NCI-H1436 treated with DMSO at 0.1 percent for 48 hours (cell line): ENCODE data around the gene AGPAT3.

ENCODE experiments used
- DNase-seq: peaks from one replicate; lab custom pipeline; 2025; lab: John Stamatoyannopoulos, UW

AGPAT3 gene

DNA sequence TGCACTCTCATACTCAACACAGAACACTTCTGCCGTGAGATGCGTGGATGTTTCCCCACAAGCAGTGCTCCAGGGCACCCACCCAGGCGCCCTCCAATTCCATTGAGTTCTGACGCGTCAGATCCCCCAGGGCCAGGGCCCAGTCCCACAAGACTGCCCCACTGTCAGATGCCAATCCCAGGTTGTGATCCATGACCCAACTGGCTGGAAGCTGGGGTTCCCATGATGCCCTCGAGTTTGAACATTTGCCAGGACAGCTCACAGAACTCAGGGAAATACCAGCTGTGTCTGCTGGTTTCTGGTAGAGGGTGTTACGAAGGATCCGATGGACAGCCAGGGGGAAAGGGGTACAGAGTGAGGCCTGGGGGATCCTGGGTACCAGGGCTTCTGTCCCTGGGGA is 58.4 kb downstream of the AGPAT3 start:
- DNase-seq: no peak

DNA sequence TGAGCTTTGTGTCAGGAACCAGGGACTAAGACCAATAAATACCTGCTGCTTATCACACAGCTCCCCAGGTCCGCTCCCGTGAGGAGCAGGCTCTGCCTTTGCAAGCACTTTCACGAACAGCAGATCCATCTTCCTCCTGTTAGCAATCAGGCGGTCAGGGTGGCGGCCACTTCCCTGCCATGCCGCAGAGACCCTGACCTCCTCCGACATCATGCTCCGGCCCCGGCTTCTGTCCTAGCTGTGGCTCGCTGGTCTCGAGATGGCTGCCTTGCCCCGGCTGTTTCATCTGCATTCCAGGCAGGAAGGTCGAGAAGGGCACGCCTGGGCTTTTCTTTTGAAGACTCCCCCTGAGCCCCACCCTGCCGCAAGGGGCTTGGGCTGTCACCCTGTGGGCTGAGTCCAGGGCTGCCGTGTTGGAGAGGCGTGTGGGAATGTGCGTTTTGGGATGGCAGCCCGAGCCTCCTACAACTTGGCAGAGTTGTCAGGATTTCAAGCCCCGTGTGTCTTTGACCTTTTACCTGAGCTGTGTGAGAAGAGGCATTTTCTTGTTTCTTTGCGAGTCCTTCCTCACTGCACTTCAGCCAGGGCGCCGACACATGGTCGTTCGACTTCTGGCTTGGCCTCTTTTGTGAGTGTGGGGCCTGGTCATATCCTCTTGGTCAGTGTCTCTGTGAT is 59.5 kb downstream of the AGPAT3 start:
- DNase-seq: no peak

DNA sequence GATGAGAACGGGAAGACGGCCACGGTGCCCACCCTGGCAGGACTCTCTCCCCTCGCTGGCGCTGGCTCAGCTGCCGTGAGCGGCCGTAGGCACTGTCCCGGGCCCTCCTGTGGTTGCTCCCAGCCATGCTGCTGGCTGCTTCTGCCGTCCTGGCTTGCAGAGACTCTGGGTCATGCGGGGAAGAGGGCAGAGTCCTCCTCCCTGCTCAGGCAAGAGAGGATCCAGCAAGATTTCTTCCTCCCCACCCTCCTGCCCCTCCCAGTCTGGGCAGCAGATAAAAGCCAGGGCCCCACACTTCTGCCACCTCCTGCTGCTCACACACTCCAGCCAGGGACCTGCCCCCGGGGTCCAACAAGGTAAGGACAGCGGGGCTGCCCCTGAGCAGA is 60.1 kb downstream of the AGPAT3 start:
- no peak for DNase-seq

DNA sequence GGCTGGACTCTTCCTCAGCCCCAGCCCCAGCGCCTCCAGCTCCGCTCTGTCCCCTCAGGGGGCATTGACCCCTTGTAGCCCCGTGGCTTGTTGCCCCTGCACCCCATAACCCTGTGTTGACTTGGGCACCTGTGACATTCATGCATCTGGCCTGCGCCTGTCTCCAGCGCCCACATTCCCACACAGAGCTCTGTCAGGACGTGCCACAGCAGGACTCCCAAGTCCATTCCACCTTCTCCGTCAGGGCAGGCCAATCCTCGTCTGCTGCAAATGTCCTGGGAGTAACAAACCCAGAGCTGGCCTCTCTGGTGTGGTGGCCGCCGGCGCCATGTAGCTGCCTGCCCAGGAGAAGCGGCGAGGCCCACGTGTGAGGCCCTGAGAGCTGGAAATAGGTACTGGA is 60.6 kb downstream of the AGPAT3 start:
- no peak for DNase-seq

DNA sequence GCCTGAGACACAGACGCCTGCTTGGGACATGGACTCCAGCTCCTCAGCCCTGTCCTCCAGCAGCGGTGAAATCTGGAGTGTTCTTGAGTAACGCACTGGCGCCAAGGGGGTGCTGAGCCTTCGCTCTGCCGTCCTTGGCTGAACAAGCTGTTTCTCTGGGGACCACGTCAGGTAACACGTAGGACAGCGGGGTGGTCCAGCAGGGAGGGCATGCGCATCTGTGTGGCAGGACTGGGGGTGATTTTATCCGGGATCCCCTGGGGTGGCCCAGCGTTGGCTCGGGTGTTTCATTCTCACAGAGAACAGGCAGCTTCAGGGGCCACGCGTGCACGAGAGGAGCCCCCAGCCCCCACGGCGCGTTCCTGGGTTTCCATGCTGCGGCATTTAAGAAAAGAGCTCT is 61.2 kb downstream of the AGPAT3 start:
- DNase-seq: no peak

DNA sequence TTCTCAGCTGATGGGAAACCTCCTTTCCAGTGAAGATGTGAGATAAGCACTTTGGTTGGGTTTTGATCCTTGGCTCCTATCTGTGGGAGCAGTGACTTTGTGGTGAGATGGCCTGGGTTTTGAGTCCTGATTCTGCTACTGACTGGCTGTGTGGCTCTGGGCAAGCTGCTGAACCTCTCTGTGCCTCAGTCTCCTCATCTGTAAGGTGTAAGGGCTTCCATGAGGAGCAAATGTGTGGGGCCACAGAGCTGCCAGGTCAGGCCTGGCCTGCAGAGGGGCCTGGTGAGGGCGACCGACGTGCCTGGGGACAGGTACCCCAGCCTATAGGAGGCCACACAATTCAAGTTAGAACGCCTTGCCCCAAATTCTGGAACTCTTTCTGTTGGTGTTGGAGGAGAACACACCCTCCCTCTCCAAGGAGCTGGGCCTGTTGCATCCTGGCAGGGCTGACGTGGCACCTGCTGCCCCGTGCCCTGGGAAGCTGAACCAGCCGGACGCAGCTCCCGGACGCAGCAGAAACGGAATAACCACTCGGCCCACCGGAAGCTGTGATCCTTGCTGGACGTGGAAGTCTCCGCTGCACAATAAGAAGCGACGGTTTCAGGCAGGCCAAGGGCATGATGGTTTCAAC is 62.7 kb downstream of the AGPAT3 start:
- no peak for DNase-seq

DNA sequence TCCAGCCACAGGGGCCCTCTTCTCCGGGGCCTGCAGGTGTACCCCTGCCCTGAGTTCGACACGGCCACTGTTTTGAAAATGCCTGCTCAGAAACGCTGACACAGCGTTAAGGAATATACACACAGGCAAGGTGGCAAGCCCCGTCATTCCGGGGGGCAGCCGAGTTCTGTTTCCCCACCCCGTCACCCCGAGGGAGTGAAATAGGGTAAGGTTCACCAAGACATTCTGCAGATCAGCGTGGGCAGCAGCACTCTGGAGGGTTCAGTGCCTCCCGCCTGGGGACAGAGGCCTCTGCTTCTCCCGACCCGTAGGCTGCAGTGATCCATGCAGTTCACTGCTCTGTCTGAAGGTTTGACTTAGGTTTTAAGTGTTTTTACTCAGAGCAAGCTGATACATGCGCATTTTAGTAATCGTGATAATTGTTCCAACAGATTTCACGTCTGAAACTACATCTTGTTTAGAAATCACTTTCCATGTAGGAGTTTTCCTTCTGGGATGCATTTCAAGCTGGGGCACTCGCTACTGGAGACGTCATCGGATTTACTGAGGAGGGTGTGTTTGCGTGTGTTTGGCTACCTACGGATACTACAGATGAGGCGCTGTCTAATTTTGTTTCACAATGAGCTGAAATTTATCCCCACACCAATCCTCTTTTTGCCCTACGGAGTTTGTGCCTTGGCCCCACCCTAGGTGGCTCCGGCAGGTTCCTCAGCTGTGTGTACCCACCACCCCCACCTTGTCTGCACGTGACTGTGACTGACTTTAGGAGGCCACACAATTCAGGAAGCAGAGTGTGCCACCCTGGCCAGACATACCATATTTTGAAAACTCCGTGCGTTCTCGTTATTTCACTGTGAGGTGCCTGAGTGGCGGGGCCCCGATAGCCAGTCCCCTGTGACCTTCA is 63.5 kb downstream of the AGPAT3 start:
- DNase-seq: no peak

DNA sequence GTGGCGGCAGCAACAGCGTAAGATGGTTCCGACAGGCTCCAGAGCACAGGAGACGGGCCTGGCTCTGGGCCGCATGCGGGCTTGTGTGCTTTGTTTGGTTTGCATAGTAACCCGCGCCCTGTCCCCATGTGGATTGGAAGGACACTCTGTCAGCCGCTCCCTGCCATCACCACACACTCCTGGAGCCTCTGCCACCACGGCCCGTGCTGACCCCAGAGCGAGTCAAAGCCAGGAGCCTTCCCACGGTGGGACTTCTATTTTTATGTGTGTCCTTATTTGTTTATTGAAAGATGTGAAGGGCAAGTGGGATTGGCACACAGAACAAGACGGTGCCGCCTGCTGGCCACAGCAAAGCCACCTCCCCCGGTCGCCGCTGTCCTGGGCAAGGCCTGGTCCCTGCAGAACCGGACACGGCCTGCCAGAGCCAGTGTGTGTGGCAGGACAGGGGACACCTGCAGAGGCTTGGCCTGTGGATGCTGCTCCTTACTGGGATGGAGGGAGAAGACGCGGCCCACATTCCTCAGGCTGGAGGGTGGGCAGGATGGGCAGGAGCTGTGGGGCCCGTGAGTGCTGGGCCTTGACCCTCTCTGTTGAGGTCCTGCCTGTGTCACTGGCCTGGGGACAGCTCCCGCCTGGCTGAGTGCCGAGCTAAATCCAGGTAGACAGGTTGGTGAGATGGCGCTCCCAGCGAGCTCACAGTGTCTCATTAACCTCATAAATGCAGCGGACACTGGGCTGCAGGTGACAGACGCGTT is 64.4 kb downstream of the AGPAT3 start:
- DNase-seq: no peak

DNA sequence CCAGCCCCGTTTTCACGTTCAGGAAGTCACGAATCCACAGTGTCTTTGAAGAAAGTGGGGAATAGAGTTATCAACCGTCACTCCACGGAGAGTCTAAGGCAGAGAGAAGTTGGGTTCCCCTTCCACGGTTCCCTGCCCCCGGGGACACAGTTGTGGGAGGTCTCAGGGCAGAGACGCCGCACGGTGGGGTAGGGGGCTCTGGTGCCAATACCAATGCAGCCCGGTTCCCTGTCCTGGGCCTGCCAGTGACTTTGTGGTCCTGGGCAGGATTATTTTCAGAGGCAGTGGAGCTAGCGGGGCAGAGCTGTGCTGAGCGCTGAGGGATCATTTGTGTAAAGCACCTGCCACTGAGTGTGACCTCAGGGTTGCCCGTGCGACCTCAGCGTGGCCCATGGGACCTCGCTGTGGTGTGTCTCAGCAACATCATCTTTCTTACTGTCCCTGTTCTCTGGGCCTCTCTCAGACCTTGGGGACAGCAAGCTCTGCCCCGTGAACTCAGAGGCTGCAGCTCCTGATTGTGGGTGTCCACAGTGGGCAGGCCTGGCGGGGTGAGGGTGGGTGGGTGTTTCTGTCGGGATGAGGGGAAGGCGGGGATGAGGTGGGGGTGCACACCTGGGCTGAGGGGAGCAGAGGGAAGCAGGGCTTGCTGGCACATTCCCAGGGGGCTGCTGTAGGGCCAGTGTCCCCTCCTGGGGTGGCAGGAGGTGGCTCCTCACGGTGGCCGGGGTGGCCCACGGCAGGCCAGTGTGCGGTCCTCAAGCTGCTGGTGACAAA is 65.2 kb downstream of the AGPAT3 start:
- no peak for DNase-seq

DNA sequence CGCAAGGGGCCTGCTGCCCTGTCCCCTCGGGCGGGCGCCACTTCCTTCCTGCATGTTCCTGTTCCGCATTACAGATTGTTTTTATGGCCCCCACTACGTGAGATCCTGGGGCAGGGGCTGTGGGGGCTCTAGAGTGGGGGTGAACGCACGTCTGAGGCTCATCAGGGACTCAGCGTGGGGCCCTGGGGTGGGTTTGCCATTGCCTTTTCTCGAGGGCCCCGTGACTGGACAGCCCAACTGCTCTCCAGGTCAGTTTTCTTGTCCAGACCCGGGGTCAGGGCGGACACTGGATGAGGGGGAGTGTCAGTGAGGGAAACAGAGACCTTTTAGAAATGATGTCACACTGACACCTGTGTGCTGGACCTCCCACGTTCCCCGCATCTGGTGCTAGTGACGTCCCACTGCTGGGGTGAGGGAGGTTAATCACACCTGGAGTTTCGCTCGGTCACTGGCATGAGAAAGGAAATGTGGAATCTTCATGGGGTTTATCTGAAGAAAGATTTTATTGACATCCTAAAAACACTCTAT is 65.9 kb downstream of the AGPAT3 start:
- DNase-seq: no peak

DNA sequence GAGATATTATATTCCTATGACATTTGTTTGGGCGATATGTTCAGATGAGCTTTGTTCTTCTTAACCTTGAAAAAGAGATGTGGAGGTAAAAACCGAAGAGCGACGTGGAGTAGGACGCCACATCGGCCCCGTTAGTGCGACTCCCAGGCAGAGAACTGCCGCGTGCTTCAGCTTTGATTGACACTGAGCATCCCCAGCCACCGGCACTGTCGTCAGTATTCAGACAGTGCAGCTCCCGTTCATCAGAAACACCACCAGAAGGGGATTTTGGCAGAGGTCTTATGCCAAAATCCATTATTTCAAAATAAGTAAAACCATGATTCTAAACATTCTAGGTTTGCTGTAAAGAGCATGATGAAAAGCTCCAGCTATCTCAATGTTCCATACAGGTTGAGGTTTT is 66.5 kb downstream of the AGPAT3 start:
- no peak for DNase-seq

DNA sequence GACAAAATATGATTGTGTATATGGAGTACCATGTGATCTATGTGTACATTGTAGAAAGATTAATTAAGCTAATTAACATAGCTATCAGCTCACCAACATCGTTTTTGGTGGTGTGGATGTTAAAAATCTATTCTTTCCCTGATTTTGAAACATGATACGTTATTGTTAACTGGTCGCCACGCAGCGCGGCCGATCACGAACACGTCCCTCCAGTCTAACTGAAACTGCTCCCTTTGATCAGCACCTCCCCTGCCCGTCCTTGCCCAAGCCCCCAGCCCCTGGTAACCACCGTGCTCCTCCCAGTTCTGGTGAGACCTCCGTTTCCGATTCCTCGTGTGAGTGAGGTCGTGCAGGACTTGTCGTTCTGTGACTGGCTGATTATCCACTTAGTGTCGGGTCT is 67.0 kb downstream of the AGPAT3 start:
- DNase-seq: no peak

DNA sequence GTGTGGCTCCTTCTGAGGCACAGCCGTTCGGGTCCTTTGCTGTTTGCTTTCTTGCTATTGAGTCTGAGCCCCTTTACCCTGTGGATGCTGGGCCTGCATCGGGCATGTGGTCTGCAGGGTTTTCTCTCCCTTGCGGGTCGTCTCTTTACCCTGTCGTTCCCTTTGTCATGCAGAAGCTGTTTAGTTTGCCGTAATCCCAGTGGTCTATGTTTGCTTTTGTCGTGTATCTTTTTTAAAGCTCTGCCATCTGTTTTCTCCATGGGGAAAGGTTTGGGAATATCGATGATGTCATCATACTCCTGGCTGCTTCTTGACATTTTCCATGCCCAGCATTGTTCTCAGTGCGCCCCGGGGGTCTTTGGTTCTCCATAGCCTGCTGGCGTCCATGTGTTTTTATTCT is 68.2 kb downstream of the AGPAT3 start:
- DNase-seq: no peak

DNA sequence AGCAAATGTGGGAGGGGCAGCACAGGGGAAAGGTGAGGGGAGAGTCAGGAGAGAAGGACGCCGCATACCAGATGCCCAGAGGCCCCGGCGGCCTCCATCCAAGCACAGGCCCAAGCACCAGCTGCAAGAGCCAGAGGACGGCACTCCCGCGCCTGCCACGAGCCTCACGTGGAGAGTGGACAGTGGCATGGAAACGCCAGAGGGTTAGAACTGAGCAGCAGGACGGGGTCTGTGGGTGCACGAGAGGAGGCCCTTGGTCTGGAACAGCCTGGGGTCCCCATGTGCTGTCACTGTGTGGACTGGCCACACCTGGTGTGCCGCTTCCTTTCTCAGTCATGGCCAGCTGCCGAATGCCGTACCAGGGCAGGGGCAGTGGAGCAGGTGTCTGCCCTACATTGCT is 68.7 kb downstream of the AGPAT3 start:
- no peak for DNase-seq

DNA sequence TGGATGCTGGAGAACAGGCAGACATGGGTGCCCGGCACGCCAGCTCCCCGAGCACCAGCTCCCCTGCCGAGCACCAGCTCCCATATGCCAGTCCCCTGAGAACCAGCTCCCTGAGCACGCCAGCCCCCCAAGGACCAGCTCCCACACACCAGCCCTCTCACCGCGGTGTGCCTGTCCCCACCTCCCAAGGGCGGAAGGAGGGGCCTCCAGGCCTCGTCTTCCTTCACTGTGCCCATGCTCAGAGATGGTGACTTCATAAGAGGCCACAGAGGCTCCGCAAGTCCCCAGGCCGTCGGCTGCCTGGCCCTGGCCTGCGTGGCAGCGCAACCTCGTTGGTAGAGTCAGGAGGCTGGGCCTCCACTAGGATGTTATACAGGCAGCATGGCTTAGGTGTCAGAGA is 69.1 kb downstream of the AGPAT3 start:
- DNase-seq: no peak

DNA sequence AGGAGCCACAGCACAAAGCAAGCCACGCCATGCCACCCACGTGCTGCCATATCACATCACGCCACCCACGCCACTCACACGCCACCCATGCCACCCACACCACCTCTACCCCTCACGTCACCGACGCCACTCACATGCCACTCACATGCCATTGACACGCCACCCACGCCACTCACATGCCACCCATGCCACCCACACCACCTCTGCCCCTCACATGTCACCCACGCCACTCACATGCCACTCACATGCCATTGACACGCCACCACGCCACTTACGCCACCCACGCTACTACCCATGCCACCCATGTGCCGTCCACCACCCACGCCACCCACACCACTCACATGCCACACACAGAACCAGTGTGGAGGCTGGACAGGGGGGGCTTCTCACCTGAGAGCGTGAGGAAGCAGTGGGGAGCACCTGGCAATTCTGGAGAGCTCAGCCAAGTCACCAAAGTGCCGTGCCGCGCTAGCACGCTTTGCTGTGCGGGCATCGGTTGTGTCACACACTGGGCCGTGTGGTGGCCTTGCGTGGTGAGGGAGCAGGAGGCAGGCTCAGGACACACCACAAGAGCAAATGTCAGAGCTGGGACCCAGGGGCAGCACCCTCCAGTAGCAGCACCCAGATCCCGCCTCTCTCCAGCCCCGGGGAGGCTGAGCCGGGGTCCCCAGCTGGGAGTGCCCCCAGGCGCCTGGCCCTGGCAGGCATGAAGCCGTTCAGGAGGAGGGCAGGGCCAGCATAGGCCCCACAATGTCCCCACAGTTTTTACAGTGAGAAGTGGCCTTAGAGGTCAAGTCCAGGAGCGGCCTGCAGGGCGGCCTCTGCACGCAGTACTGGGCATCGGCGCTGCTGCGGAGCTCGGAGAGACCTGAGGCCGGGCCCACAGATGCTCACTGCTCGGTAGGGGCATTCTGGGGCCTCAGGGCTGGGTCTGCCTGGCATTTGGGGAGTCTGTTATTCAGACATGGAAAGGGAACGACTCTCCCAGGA is 70.0 kb downstream of the AGPAT3 start:
- no peak for DNase-seq

DNA sequence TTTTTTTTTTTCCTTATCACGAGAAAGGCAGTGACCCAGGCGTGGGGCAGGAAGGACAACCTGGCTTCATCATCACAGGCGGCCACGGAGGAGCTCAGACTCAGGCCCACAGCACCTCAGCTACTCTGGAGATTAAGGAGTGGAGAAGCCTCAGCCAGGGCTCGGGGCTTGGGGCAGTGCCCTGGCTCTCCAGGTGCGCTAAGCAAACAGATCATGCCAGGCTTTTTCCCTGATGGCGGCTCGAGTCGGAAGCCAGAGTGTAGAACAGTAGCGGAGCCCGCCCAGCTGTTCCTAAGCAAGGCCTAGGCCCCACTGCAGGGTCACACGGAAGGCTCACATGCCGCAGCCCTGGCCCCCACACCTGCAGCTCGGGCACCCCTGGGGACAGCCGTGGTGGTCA is 70.7 kb downstream of the AGPAT3 start:
- DNase-seq: no peak

DNA sequence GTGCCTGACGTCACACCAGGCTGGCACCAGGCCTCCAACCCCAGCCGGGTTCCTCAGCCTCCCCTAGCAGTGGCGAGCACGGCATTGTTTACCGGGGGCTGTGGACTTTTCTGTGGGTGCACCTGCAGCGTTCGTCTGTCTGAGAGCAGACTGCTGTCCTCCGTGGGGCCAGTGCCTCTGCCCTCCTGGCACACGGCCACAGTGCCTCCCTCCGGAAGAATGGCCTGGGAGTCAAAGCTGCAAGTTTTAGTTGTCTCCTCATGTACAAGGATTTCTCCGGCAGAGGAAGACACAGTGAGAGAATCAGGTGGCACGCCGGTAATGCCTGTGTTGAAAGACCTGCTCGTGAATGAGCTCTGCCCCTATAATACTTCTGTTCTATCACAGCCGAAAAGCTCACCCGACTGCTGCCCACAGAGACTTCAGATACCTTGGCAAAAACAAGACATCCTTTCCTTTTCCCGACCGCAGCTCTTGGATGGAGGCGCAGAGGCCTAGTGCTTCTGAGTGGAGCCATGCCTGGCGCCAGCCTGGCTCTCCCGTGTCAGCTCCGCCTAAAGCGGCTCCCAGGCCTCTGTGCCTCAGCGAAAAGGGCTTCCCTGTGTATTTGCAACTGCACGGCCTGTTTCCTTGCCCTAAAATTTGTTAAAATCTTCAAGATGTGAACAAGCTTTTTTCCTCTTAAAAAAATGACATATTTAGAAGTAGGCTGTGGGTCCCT is 71.4 kb downstream of the AGPAT3 start:
- DNase-seq: no peak

DNA sequence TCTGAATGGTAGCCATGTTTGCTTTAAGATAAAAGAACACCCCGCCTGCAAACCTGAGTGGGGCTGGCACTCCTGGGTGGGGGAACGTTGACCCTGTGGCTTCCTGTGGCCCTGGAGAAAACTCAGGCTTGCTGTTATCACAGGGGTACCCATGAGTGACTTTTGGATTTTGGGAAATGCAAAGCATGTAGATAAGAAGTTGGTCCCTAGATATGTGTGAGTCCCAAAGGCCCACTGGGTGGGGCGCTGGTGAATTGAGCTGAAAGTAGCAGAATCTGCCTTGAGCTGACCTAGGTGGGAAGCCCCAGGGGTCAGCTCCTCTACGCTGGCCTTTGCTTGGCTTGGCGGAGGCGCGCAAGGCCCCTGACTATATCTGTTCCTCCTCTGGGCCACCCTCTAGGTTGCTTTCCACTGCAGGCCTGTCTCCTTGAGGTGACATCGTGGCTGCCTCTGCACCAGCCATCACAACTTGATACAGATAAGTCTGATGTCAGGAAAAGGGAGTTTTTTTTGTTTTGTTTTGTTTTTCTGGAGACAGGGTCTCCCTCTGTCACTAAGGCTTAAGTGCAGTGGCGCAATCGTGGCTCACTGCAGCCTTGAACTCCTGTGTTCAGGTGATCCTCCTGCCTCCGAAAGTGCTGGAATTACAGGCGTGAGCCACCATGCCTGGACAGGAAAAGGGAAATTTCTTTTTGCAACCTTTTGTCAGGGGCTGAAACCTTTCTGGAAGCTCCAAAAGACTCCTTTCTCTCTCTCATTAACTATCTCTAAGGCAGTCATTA is 72.2 kb downstream of the AGPAT3 start:
- DNase-seq: no peak
